ENCODE data around the gene ARL9. TPM values are rescaled to one million over a fixed set of nuclear protein-coding genes. Genes with fewer than 3 reads are reported as not detected.

Gene ARL9
- total RNA-seq, 4 donors from 2014 or later = 0.60 to 1.5 (median 0.87) TPM; not detected in 1

DNA sequence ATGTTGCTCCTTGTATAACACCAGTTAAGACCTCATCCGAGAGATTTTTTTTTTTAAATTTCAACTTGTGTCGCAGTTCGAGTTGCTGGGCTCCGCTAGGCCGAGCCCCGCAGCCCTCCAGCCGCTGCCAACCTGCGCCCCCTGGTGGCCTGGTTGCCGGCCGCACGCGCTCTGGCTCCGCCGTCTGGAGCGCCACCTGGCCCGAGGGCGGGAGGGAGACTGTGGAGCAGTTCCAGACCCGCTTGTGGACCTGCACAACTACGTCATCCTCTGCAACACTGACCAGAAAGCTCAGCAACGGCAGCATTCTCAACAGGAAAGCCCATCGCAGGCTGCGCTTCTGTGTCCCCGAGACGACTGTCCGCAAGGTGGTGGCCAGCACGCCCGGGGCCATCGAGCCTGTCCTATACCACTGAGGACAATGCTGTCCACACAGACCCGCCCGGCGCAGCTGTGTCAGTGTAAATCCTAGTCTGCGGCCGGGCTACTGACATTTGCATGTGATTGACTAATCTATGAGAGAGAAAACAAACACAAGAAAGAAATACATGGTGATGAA lies 39.1 kb downstream of the ARL9 start:
- no peaks in the 10 kb centered on the region for H3K36me3 ChIP-seq
- peak; percentile 56 to 73 for DNase-seq (ENCODE audit: low spot score in 2 of 2)
- no peaks in the 10 kb centered on the region for H3K9me3 ChIP-seq
- 2 to 3% methylated on average over 30 to 33 of the region's 33 CpGs for WGBS, 2 donors
- H3K4me3 ChIP-seq = peak overlapping the region; percentile 7 to 47 (median 34)
- H3K27me3 ChIP-seq = no peaks in the 10 kb centered on the region
- peaks cover 0 to 12% (median 4%) of the 10 kb centered on the region in 4 donors for H3K4me1 ChIP-seq
- H3K27ac ChIP-seq = peak overlapping the region in 1 of 4 donors; percentile 43
- peak; percentile 28 to 53 for TF ChIP-seq EP300 (IDR thresholded peaks at IDR 0.05)
- TF ChIP-seq, protein P1, sequence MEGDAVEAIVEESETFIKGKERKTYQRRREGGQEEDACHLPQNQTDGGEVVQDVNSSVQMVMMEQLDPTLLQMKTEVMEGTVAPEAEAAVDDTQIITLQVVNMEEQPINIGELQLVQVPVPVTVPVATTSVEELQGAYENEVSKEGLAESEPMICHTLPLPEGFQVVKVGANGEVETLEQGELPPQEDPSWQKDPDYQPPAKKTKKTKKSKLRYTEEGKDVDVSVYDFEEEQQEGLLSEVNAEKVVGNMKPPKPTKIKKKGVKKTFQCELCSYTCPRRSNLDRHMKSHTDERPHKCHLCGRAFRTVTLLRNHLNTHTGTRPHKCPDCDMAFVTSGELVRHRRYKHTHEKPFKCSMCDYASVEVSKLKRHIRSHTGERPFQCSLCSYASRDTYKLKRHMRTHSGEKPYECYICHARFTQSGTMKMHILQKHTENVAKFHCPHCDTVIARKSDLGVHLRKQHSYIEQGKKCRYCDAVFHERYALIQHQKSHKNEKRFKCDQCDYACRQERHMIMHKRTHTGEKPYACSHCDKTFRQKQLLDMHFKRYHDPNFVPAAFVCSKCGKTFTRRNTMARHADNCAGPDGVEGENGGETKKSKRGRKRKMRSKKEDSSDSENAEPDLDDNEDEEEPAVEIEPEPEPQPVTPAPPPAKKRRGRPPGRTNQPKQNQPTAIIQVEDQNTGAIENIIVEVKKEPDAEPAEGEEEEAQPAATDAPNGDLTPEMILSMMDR (IDR thresholded peaks at IDR 0.05) = peak; percentile 94 to 98 (median 98)
- TF ChIP-seq POLR2A (IDR thresholded peaks at IDR 0.05) = no peak

DNA sequence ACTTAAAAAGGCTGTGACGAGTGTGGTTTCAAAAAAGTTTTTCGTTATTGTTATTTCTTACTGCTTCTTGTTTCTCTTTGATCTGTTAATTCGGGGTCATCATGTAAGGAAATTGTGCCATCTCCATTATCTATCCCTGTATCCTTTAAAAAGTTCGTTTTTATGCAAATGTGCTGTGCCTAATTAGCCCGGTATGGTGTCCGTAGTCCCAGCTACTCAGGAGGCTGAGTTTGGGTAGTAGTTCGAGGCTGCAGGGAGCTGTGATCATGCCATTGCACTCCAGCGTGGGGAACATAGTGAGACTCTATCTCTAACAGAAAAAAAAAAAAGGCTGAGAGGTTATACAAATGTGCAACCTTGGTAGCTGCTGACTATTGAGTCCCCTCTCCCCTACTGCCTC lies 45.1 kb downstream of the ARL9 start:
- TF ChIP-seq, protein P1 (IDR thresholded peaks at IDR 0.05) = no peak
- TF ChIP-seq EP300 (IDR thresholded peaks at IDR 0.05) (no peak), POLR2A (IDR thresholded peaks at IDR 0.05) (no peak)
- no peaks in the 10 kb centered on the region for H3K27me3 ChIP-seq
- 60 to 62% methylated on average over 8 of the region's 8 CpGs for WGBS, 2 donors
- no peak overlapping the region for H3K27ac ChIP-seq
- no peak for DNase-seq (ENCODE audit: low spot score in 2 of 2)
- H3K4me3 ChIP-seq = no peak overlapping the region
- H3K36me3 ChIP-seq = no peaks in the 10 kb centered on the region
- H3K9me3 ChIP-seq = peaks cover 0 to 5% (median 0%) of the 10 kb centered on the region in 4 donors
- no peaks in the 10 kb centered on the region for H3K4me1 ChIP-seq

DNA sequence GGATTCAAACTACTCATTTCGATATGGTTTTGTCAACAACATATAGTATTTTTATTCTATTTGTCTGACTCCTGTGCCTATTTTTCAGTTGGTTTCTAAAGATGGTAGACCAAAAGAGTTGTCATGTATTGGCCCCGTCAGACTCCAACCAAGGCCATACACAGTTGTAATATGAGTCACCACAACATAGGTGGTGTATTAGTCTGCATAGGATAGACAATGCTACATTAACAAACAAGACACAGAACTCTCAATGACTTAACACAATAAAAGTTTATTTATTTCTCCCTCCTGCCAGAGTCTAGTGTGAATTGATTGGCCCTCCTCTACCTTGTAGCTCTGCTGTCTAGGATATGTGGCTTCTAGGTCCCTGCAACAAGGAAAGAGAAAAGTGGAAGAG lies 45.9 kb downstream of the ARL9 start:
- H3K36me3 ChIP-seq = no peaks in the 10 kb centered on the region
- no peak for DNase-seq (ENCODE audit: low spot score in 2 of 2)
- H3K4me1 ChIP-seq = no peaks in the 10 kb centered on the region
- peaks cover 0 to 5% (median 0%) of the 10 kb centered on the region in 4 donors for H3K9me3 ChIP-seq
- no peaks in the 10 kb centered on the region for H3K27me3 ChIP-seq
- no peak for TF ChIP-seq EP300 (IDR thresholded peaks at IDR 0.05)
- no peak for TF ChIP-seq POLR2A (IDR thresholded peaks at IDR 0.05)
- TF ChIP-seq, protein P1 (IDR thresholded peaks at IDR 0.05) = no peak
- no peak overlapping the region for H3K27ac ChIP-seq
- WGBS, 2 donors = 74 to 96% methylated on average over 2 of the region's 2 CpGs
- no peak overlapping the region for H3K4me3 ChIP-seq

DNA sequence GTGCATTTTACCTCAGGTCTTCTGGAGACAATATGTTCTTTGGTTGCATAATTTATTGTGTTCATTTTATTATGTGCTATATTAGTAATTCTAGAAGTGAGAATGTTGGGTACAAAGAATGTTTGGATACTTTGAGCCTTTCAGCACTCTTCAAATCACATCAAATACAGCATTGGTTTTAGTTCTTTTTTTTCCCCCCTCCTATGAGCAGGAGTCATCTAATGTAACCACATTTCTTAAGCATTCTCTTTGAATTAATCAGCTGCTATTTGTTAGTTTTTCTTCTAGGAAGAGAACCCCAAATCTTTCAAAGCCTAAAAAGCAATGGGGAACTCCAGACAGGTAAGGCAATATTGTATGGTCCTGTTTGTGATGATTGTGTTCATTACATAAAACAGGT lies 46.7 kb downstream of the ARL9 start:
- Histone ChIP-seq H3K27me3 (no peaks in the 10 kb centered on the region), H3K9me3 (peaks cover 0 to 5% (median 0%) of the 10 kb centered on the region in 4 donors)

DNA sequence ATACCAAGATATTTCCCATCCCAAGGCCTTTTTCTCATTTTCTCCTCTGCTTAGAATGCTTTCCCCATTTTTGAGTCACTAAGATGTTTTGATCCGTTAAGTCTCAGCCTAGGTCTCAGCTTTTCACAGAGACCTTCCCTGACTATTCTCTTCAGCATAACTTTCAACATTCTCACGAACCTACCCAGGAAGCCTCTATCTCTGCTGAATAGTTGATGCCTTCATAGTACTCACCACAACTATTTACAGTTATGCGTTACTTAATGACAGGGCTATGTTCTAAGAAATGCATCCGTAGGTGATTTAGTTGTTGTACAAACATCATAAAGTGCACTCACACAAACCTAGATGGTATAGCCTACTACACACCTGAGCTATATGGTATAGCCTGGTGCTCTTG lies 64.5 kb downstream of the ARL9 start:
- Histone ChIP-seq H3K27me3 (no peaks in the 10 kb centered on the region), H3K4me1 (no peaks in the 10 kb centered on the region), H3K36me3 (no peaks in the 10 kb centered on the region), H3K27ac (no peak overlapping the region), H3K9me3 (no peaks in the 10 kb centered on the region), H3K4me3 (no peak overlapping the region)
- DNase-seq (ENCODE audit: low spot score in 2 of 2) = no peak
- TF ChIP-seq EP300 (IDR thresholded peaks at IDR 0.05) = no peak
- TF ChIP-seq POLR2A (IDR thresholded peaks at IDR 0.05) = no peak
- TF ChIP-seq, protein P1 (IDR thresholded peaks at IDR 0.05) = no peak
- 82 to 88% methylated on average over 4 of the region's 4 CpGs for WGBS, 2 donors

More for the DNA sequence above, 46.7 kb downstream of the ARL9 start:
- DNase-seq (ENCODE audit: low spot score in 2 of 2) = no peak
- no peak overlapping the region for H3K4me3 ChIP-seq
- H3K27ac ChIP-seq = no peak overlapping the region
- H3K36me3 ChIP-seq = no peaks in the 10 kb centered on the region
- TF ChIP-seq POLR2A (IDR thresholded peaks at IDR 0.05) = no peak
- no peaks in the 10 kb centered on the region for H3K4me1 ChIP-seq

Other genes with a start within 250 kb of the ARL9 start
- 10 to 100 TPM in 3 of 4 donors, 1 to 10 TPM in 1; 8.4 to 15.3 (median 12.3) TPM for gene AASDH, start 118.3 kb upstream of the ARL9 start, total RNA-seq
- 1 to 10 TPM; 2.2 to 7.8 (median 3.8) TPM for gene PPAT, start 70.2 kb upstream of the ARL9 start, total RNA-seq
- 10 to 100 TPM; 17.8 to 41.7 (median 22.9) TPM for gene PAICS, start 69.5 kb upstream of the ARL9 start, total RNA-seq
- gene SRP72, start 38.2 kb upstream of the ARL9 start, total RNA-seq = 10 to 100 TPM; 37.7 to 66.6 (median 60.0) TPM
- gene HOPX, start 175.5 kb downstream of the ARL9 start, total RNA-seq = 1 to 10 TPM in 3 of 4 donors, under 1 TPM in 1; 0.63 to 2.7 (median 1.9) TPM